Duodenal mucosa (tissue), 2 donors: Measurements from ENCODE around the gene IDH3G.
A peak's percentile ranks its signal among the peaks of the same experiment; 100 is the strongest.
"Not testable (repeated sequence)": the region's sequence is repeated elsewhere in the genome, so short reads cannot be mapped to it uniquely, and the experiment has no call there.

Experiments
- H3K27ac ChIP-seq: one replicate; pipeline ENCODE4 v1.7.0; 2013; ENCODE audit warnings: low read depth, low read length
- H3K27me3 ChIP-seq, 2 donors: one replicate each; pipeline ENCODE4 v1.7.0; 2013; ENCODE audit warnings: low read length in 2 of 2, control low read depth in 1 of 2; ENCODE audit not compliant: insufficient read depth in 2 of 2, control insufficient read depth in 1 of 2
- H3K36me3 ChIP-seq, 2 donors: one replicate each; pipeline ENCODE4 v1.7.0; 2013; ENCODE audit warnings: low read length in 2 of 2, control low read depth in 1 of 2; ENCODE audit not compliant: insufficient read depth in 2 of 2, control insufficient read depth in 1 of 2
- H3K4me1 ChIP-seq, 2 donors: one replicate each; pipeline ENCODE4 v1.7.0; 2013; ENCODE audit warnings: low read length in 2 of 2, control low read depth in 1 of 2; ENCODE audit not compliant: insufficient read depth in 2 of 2, control insufficient read depth in 1 of 2
- H3K4me3 ChIP-seq, 2 donors: one replicate each; pipeline ENCODE4 v1.7.0; 2013; ENCODE audit warnings: low read length in 2 of 2, low read depth in 1 of 2
- H3K9ac ChIP-seq, 2 donors: one replicate each; pipeline ENCODE4 v1.7.0; 2013; ENCODE audit warnings: low read length in 2 of 2, low read depth in 1 of 2
- H3K9me3 ChIP-seq, 2 donors: one replicate each; pipeline ENCODE4 v1.7.0; 2013; ENCODE audit warnings: low read length in 2 of 2, control low read depth in 1 of 2; ENCODE audit not compliant: control insufficient read depth in 1 of 2

IDH3G gene

DNA sequence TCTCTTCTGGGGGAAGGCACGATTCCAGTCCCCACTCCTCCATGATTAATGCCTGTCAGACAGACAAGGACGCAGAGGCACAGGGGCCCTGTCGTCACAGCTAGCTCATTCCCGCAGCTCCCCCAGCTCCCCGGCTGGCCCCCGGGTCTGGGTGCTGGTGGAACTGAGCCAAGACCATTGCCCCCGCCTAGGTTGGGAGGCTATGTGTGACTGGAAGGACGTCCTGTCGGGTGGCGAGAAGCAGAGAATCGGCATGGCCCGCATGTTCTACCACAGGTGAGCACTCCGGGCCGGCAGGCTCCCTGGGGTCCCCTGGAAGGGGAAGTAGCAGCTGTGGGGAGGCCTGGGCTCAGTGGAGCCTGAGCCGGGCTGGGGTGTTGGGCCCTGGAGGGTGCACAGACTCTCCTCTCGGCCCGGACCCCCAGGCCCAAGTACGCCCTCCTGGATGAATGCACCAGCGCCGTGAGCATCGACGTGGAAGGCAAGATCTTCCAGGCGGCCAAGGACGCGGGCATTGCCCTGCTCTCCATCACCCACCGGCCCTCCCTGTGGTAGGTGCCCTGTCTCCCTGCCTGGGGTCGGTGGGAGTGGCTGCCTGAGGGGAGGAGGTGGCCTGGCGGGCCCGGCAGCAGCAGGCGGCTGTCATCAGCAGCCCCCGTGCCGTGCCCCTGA lies 51.2 kb downstream of the IDH3G start:
- not testable (repeated sequence) for H3K9ac ChIP-seq, H3K27me3 ChIP-seq, H3K9me3 ChIP-seq, H3K4me3 ChIP-seq, H3K36me3 ChIP-seq
- Histone ChIP-seq H3K27ac (peak overlapping the region; percentile 32), H3K4me1 (peaks cover 5 to 11% of the 10 kb centered on the region in 2 donors)

GRCh38 chrX:153742111-153742510 lies 52.1 kb downstream of the IDH3G start:
- not testable (repeated sequence) for H3K27me3 ChIP-seq, H3K27ac ChIP-seq, H3K36me3 ChIP-seq, H3K9ac ChIP-seq, H3K9me3 ChIP-seq, H3K4me3 ChIP-seq
- H3K4me1 ChIP-seq, result peaks cover 5 to 12% of the 10 kb centered on the region in 2 donors

- Histone ChIP-seq H3K4me3 (no peak overlapping the region), H3K36me3 (no peaks in the 10 kb centered on the region), H3K27ac (no peak overlapping the region)
These were observed 52.7 kb downstream of the IDH3G start for GRCh38 chrX:153741446-153741845.

GRCh38 chrX:153740631-153741222 lies 53.4 kb downstream of the IDH3G start:
- no peaks in the 10 kb centered on the region for H3K27me3 ChIP-seq
- no peaks in the 10 kb centered on the region for H3K9me3 ChIP-seq
- no peak overlapping the region for H3K9ac ChIP-seq
- H3K4me3 ChIP-seq, result no peak overlapping the region
- H3K4me1 ChIP-seq, result peaks cover 5 to 23% of the 10 kb centered on the region in 2 donors
- H3K36me3 ChIP-seq, result no peaks in the 10 kb centered on the region
- no peak overlapping the region for H3K27ac ChIP-seq

More at GRCh38 chrX:153741446-153741845, 52.7 kb downstream of the IDH3G start:
- Histone ChIP-seq H3K9ac (no peak overlapping the region), H3K9me3 (no peaks in the 10 kb centered on the region), H3K4me1 (peaks cover 5 to 19% of the 10 kb centered on the region in 2 donors), H3K27me3 (no peaks in the 10 kb centered on the region)

DNA sequence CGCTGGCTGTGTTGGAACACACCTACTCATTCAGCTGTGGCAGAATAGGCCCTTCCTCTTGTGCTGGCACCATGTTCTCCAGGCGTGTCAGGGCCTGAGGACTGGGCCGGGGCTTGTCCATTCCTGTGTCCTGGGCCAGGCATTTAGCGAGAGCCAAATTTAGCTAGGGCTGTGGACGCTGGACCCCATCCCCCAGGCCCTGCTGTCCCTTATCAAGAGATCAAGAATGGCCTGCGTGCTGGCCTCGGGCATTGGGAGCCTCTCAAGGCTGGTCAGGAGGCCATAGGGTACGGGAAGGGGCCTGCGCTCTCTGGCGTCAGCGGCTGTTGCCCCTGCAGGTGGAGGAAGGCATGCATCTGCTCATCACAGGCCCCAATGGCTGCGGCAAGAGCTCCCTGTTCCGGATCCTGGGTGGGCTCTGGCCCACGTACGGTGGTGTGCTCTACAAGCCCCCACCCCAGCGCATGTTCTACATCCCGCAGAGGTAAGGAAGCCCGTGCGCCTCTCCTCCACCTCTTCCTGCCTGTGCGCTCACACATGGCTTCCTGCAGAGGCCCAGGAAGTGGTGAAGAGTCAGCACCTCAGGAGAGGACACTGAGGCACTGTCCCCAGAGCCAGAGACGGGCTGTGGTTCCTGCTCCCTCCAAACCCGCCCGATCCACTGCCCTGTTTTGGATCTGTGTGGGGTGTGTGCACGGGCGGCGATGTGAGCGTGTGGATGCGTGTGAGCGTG lies 54.3 kb downstream of the IDH3G start:
- no peak overlapping the region for H3K4me3 ChIP-seq
- H3K36me3 ChIP-seq, result no peaks in the 10 kb centered on the region
- H3K4me1 ChIP-seq, result peaks cover 5 to 23% of the 10 kb centered on the region in 2 donors
- H3K27me3 ChIP-seq, result no peaks in the 10 kb centered on the region
- H3K27ac ChIP-seq, result no peak overlapping the region
- no peak overlapping the region for H3K9ac ChIP-seq
- no peaks in the 10 kb centered on the region for H3K9me3 ChIP-seq

DNA sequence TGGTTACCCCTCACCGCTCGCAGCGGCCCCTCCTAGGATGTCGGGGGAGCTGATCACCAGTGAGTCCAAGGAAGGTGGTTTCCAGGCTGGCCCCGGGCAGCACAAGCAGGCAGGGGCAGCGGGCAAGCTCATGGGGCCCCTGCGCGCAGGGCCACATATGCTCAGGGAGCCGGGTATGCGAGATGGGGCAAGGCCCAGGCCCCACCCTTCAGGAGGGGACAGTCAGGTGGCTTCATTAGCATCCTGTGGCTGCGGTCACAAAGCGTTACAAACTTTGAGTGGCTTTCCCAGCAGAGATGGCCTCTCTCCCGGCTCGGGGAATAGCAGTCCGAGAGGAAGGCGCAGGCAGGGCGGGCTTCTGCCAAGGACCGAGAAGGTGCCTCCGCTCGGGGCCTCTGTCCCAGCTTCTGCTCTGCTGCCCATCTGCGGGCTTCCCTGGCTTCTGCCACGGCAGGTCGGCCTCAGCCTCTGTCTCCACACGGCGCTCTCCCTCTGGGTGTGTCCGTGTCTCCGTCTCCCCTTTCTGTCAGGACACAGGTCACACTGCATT lies 56.0 kb downstream of the IDH3G start:
- Histone ChIP-seq H3K27me3 (no peaks in the 10 kb centered on the region), H3K9me3 (no peaks in the 10 kb centered on the region), H3K4me1 (peaks cover 5 to 23% of the 10 kb centered on the region in 2 donors), H3K36me3 (no peaks in the 10 kb centered on the region), H3K4me3 (no peak overlapping the region), H3K27ac (no peak overlapping the region), H3K9ac (no peak overlapping the region)

DNA sequence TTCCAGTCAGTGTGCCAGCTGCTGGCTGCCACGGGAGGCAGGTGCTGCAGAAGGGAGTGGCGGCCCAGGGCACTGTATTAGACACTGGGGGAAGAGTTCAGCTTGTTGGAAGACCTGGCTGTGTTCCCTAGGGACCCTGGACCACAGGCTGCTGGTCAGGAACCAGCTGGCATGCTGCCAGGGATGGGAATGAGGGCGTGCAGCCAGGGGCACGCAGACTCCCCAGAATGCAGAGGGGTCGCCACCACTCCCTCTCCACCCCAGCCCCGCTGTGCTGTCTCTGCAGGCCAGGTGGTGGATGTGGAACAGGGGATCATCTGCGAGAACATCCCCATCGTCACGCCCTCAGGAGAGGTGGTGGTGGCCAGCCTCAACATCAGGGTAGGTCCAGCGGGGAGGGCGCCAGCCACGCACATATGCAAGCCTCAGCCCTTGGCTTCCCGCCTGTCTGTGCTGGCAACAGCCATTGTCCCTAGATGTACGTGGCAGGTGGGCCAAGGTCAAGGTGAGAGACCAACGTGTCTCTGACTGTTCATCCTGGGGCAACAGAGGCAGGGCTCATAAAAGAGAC lies 57.2 kb downstream of the IDH3G start:
- Histone ChIP-seq H3K27ac (no peak overlapping the region), H3K36me3 (peaks cover 0 to 2% of the 10 kb centered on the region in 2 donors), H3K4me1 (peaks cover 5 to 23% of the 10 kb centered on the region in 2 donors), H3K9ac (no peak overlapping the region), H3K9me3 (no peaks in the 10 kb centered on the region), H3K27me3 (no peaks in the 10 kb centered on the region), H3K4me3 (no peak overlapping the region)

DNA sequence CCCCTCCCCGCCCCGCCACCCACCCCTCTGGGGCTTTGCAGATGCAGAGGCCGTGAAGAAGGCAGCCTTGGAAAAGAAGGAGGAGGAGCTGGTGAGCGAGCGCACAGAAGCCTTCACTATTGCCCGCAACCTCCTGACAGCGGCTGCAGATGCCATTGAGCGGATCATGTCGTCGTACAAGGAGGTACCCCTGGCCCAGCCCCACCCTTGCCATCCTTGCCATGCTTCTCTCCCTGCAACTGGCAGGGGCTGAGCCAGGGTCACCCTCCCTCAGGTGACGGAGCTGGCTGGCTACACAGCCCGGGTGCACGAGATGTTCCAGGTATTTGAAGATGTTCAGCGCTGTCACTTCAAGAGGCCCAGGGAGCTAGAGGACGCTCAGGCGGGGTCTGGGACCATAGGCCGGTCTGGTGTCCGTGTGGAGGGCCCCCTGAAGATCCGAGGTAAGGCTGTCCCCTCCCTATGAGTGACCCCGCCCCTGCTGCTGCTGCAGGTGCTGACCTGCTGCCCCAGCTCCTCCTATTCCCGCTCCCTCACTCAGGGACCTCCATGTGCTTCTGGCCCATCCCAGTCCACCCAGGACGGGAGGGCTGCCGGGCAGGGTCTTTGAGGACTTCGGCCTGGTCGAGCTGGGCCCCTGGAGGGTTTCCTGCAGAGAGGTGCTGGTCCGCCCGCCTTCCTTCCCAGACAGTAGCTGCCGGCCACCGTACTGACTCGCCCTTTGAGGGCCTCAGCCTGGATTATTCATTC lies 57.9 kb downstream of the IDH3G start:
- Histone ChIP-seq H3K36me3 (peaks cover 0 to 3% of the 10 kb centered on the region in 2 donors), H3K27me3 (no peaks in the 10 kb centered on the region), H3K9ac (no peak overlapping the region), H3K9me3 (no peaks in the 10 kb centered on the region), H3K4me1 (peaks cover 5 to 24% of the 10 kb centered on the region in 2 donors), H3K27ac (no peak overlapping the region), H3K4me3 (no peak overlapping the region)
